Central memory CD8-positive, alpha-beta T cell (primary cell): ENCODE data around the gene YPEL2.
"Not testable (repeated sequence)": the region's sequence is repeated elsewhere in the genome, so short reads cannot be mapped to it uniquely, and the experiment has no call there.

ENCODE experiments used
- ATAC-seq: fragments of 150-1000 bp; cut with Tn5 transposase; replicated peaks from 2 replicates; pipeline ENCODE4 v1.10.0; 2022; ENCODE audit warnings: mild to moderate bottlenecking, moderate FRiP score, moderate number of reproducible peaks; ENCODE audit not compliant: poor library complexity, severe bottlenecking; ENCODE audit errors: extremely low read depth
- DNase-seq, 2 donors: peaks; one replicate each; pipeline ENCODE4 v3.0.0; 2021; ENCODE audit warnings: low spot score in 2 of 2
- H3K27ac Mint-ChIP-seq: one replicate; pipeline ENCODE4 v1.8.0; 2022; ENCODE audit warnings: low read depth, mild to moderate bottlenecking, moderate library complexity, mixed read lengths
- H3K27me3 Mint-ChIP-seq: one replicate; pipeline ENCODE4 v1.8.0; 2022; ENCODE audit warnings: mixed read lengths
- H3K36me3 Mint-ChIP-seq: one replicate; pipeline ENCODE4 v1.8.0; 2022; ENCODE audit warnings: mild to moderate bottlenecking, moderate library complexity, mixed read lengths; ENCODE audit not compliant: insufficient read depth
- H3K4me1 Mint-ChIP-seq: one replicate; pipeline ENCODE4 v1.8.0; 2022; ENCODE audit warnings: mixed read lengths
- H3K4me3 Mint-ChIP-seq: one replicate; pipeline ENCODE4 v1.8.0; 2022; ENCODE audit warnings: mild to moderate bottlenecking, moderate library complexity, mixed read lengths
- H3K9me3 Mint-ChIP-seq: one replicate; pipeline ENCODE4 v1.8.0; 2022; ENCODE audit warnings: mixed read lengths

The YPEL2 gene

DNA sequence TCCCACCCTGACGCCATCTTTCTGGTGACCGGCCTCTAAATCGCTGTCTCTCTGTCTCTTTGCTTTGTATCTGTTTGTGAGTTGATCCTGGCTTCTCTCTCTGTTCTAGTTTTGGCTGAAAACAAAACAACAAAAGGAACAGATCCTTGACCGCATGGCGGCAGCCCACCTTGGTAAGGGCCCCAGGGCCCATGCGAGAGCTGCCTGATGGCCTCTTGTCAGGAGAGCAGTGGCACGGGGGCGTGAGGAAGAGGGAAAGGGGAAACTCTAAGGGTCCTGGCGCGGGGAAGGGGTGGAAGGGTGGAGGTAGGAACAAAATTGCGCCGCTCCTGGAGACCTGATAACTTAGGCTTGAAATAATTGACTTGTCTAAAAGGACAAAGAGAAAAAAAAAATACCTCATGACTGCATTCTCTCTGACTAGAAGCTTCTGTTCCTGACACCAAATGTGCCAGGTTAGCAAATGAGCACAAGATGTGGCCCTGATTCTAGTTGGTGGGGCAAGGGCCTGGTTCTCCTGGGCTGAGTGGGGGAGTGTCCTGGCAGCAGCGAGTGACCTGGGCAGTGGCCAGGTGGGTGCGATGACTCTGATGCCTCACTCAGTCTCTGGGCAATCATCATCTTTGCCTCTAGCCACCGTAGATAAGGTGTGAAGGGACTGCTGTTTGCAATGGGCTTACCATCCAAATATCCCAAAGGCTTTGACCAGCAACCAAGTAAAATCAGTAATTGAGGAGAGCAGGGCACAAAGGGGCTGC is 66.0 kb downstream of the YPEL2 start:
- peaks cover 17% of the 10 kb centered on the region for H3K36me3 Mint-ChIP-seq
- no peaks in the 10 kb centered on the region for H3K9me3 Mint-ChIP-seq
- H3K27me3 Mint-ChIP-seq, result no peaks in the 10 kb centered on the region
- H3K4me3 Mint-ChIP-seq, result no peak overlapping the region
- H3K4me1 Mint-ChIP-seq, result no peaks in the 10 kb centered on the region
- DNase-seq (no peak), ATAC-seq (no peak)
- H3K27ac Mint-ChIP-seq, result no peak overlapping the region

DNA sequence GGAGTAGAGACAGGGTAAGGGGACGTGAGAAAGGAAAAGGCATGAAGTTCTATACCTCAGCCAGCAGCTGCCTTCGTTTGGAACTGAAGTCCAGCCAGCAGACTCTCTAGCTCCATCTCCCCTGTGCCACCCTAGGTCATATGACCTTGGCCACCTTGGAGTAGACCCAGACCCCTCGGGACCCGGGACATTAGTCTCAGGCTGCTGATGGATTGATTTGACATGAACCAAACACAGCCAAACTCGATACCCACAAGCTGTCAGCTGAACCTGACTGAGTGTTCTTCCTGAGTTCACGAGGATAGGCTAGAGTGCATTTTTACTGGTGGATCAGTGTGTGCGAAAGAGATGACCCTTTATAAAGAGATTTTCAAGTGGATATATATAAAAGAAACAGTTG is 68.5 kb downstream of the YPEL2 start:
- Mint-ChIP-seq H3K9me3 (no peaks in the 10 kb centered on the region), H3K27ac (no peak overlapping the region), H3K4me1 (no peaks in the 10 kb centered on the region), H3K36me3 (peaks cover 18% of the 10 kb centered on the region), H3K4me3 (no peak overlapping the region), H3K27me3 (no peaks in the 10 kb centered on the region)
- DNase-seq (no peak), ATAC-seq (no peak)

DNA sequence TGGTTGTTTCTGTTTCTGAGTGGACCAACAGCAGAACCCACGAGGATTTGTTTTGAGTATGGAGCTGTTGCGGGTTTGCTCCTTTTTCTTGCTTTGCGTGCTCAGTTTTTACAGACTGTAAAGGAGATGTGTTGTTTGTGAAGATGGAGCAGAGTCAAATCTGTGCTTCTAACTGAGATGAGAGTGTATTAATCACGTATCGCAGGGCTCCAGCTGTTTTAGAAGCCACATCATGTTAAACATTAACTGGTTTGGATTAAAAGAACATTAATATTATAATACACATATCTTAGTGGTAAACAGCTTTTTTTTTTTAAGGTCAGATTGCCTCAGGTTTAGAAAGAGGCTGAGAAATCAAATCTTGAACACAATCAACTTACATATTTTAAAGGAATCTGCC is 69.4 kb downstream of the YPEL2 start:
- DNase-seq, result no peak
- H3K27ac Mint-ChIP-seq, result no peak overlapping the region
- no peak overlapping the region for H3K4me3 Mint-ChIP-seq
- ATAC-seq, result no peak
- H3K4me1 Mint-ChIP-seq, result no peaks in the 10 kb centered on the region
- peaks cover 16% of the 10 kb centered on the region for H3K36me3 Mint-ChIP-seq
- no peaks in the 10 kb centered on the region for H3K27me3 Mint-ChIP-seq
- no peaks in the 10 kb centered on the region for H3K9me3 Mint-ChIP-seq

DNA sequence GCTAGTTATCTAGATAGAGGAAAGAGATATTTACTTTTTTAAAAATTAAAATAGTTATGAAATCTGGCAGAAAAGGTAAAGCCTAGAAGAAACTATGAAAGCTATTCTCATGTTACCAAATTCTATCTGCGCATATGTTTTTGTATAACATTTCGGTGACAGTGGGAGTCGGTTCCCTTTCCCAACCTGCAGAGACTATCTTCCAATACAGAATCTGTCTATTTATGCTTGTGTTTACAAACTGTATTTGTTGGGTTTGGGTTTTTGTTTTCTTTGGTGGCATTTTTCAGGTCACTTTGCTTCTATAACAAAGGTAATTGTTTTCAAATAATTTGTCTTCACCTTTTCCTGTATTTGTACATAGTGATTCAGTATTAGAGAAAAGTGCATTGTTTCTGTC is 69.8 kb downstream of the YPEL2 start:
- Mint-ChIP-seq H3K27me3 (no peaks in the 10 kb centered on the region), H3K9me3 (no peaks in the 10 kb centered on the region), H3K4me1 (no peaks in the 10 kb centered on the region), H3K27ac (no peak overlapping the region), H3K36me3 (peaks cover 16% of the 10 kb centered on the region), H3K4me3 (no peak overlapping the region)
- no peak for ATAC-seq
- no peak for DNase-seq

DNA sequence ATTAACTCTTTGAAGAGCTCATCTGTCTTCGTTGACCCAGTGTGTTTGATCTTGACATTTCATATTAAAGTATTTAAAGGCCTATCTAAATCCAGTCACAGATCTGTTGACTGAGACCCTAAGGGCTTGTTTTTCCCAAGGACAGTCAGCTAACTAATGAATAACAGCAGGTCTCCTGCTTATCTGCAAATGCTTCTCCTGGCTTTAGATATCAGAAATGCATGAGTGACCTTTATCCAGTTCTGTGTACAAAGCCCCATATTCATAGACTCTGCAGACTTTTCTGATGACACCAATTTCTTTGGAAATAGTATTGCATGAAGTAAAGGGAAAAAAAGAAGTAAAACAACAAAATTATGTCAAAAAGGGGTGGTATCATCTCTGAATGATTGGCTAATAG is 70.3 kb downstream of the YPEL2 start:
- Mint-ChIP-seq H3K27ac (no peak overlapping the region), H3K36me3 (peaks cover 15% of the 10 kb centered on the region), H3K9me3 (no peaks in the 10 kb centered on the region), H3K4me1 (no peaks in the 10 kb centered on the region), H3K4me3 (no peak overlapping the region), H3K27me3 (no peaks in the 10 kb centered on the region)
- no peak for ATAC-seq
- DNase-seq, result no peak

DNA sequence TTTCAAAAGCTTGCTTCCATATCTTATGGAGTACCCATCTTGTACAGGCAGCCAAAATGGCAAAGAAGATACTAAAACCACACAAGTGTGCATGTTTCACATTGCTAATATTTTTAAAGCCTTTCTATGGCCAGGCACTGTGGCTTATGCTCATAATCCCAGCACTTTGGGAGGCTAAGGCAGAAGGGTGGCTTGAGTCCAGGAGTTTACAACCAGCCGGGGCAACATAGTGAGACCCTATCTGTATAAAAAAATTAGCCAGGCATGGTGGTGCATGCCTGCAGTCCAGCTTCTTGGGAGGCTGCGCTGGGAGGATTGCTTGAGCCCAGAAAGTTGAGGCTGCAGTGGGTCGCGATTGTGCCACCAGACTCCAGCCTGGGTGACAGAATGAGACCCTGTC is 71.3 kb downstream of the YPEL2 start:
- no peak overlapping the region for H3K27ac Mint-ChIP-seq

DNA sequence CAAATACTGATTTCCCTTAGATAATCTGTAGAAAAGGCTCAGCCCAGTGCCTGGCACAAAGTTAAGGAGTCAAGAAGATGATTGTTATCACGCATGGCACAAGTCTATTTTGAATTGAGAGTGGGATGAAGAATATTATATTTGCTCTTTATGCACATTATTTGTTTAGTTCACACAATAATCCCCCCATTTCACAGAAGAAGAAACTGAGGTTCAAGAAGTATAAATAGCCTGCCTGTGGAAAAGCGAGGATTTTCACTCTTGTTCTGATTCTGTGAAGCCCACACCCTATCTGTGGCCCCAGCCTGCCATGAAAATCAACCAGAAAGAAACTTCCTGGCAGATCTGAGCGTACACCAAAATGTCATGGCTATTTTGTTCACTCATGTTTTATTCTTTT is 73.0 kb downstream of the YPEL2 start:
- Mint-ChIP-seq H3K4me3 (no peak overlapping the region), H3K9me3 (no peaks in the 10 kb centered on the region), H3K27me3 (no peaks in the 10 kb centered on the region), H3K27ac (no peak overlapping the region), H3K36me3 (peaks cover 11% of the 10 kb centered on the region), H3K4me1 (no peaks in the 10 kb centered on the region)
- ATAC-seq (no peak), DNase-seq (no peak)

More for the DNA sequence above, 71.3 kb downstream of the YPEL2 start:
- no peak for ATAC-seq
- no peaks in the 10 kb centered on the region for H3K4me1 Mint-ChIP-seq
- no peak for DNase-seq
- no peaks in the 10 kb centered on the region for H3K9me3 Mint-ChIP-seq
- H3K27me3 Mint-ChIP-seq, result no peaks in the 10 kb centered on the region
- peaks cover 11% of the 10 kb centered on the region for H3K36me3 Mint-ChIP-seq
- H3K4me3 Mint-ChIP-seq, result no peak overlapping the region

DNA sequence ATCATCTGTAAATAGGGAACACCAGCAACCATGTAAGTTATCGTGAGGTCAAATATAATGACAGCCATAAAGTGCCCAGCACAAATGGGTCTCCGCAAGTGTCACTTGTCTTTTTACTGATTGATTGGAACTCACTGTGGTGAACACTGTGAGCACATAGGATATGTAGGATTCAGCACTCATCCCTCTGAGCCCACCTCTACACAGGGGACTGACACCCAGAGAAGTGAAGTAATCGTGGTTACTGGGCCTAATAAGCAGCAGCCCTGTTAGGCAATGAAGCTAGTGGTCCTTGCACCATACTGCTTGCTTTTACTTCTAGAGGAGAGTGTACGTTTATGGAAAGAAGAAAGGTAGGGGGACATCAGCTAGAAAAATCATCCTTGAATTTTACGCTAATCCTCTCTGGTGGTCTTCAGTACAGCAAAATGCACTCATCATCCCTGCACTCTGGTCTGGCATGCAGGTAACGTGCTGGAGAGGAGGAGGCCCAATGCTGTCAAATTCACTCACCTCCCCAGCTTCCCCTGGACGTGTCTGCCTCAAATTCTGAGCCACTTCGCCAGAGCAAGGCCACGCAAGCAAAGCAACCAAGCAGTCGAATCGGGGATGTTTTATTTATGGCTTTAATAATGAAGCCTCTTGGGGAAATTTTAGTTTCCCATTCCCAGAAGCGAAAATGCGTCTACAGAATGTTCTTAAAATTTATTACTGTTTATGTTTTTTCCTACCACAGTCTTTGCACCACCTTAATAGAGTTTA is 74.7 kb downstream of the YPEL2 start:
- H3K4me3 Mint-ChIP-seq, result no peak overlapping the region
- H3K4me1 Mint-ChIP-seq, result no peaks in the 10 kb centered on the region
- H3K9me3 Mint-ChIP-seq, result no peaks in the 10 kb centered on the region
- ATAC-seq (no peak), DNase-seq (no peak)
- no peaks in the 10 kb centered on the region for H3K27me3 Mint-ChIP-seq
- peaks cover 11% of the 10 kb centered on the region for H3K36me3 Mint-ChIP-seq
- H3K27ac Mint-ChIP-seq, result no peak overlapping the region

DNA sequence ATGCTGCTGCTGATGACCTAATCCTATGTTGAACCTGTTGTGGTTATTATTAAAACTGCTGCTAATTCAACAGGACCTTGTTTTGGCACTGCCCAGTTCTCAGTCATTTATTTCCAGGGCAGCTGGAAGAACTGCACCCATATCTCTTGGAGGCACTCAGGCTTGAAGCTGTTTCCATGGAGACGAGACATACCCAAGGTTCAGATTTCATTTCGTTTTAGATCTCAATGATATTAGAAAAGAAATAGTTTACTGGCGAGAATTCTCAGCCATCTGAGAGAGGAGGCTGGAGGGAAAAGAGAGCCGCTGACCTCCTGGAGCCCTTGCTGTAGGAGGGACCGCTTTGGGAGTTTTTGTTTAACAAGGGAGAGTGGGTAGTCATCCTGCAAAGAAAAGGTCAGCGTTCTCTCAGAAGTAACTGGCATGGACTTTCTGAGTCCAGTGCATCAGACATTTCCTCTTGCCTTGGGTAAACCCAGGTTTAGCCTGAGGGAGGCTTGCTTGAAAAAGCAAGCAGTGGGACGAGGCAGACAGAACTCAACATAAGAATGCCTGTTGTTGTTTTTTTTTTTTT is 75.4 kb downstream of the YPEL2 start:
- H3K27me3 Mint-ChIP-seq, result no peaks in the 10 kb centered on the region
- no peak overlapping the region for H3K4me3 Mint-ChIP-seq
- no peak for ATAC-seq
- no peaks in the 10 kb centered on the region for H3K4me1 Mint-ChIP-seq
- no peak for DNase-seq
- peaks cover 11% of the 10 kb centered on the region for H3K36me3 Mint-ChIP-seq
- H3K27ac Mint-ChIP-seq, result no peak overlapping the region
- no peaks in the 10 kb centered on the region for H3K9me3 Mint-ChIP-seq

DNA sequence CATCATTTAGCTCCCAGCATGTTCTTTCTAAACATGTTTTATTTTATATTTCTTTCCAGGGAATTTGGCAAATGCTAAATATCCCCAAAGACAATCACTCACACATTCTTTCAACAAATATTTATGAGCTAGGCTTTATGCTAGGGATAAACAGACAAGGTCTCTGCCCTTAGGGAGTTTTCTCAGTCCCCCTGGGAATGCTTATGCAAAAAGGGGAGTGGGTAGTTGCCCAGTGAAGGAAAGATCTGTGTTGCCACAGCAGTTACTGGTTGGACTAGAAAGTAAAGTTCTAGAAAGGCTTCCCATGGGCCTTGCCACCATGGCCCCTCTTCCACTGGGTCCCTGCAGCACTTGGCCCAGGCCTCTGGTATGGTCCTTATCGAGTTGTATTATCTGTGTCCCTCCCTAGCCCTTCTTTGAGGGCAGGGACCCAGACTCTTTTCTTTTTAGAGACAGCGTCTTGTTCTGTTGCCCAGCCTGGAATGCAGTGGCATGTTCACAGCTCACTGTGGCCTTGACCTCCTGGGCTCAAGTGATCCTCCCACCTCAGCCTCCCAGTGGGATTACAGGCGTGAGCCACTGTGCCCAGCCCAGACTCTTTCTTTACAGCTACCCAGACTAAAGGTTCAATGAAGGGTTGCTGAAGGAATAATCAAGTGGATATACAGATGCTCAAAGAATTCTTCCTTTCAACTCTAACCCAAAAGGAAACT is 78.0 kb downstream of the YPEL2 start:
- no peak overlapping the region for H3K27ac Mint-ChIP-seq
- no peaks in the 10 kb centered on the region for H3K9me3 Mint-ChIP-seq

DNA sequence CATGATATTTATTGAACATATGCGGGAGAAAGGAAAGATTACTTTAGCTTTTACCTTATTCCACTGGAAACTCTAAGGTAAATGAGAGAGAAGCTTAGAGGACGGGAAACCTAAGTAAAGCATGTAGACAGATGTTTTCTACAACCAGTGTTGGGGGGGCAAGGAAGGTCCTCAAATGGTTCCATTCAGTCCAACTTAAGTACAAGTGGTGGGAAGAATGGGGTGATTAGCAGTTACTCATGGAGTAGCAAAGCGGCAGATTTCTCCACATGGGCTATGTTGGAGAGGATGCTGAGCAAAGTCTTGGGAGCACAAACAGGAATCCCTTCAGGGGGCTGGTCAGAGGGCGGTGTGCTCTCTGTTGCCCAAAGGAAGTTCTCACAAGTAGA is 78.6 kb downstream of the YPEL2 start:
- DNase-seq (no peak), ATAC-seq (no peak)
- H3K4me3 Mint-ChIP-seq, result no peak overlapping the region
- H3K27me3 Mint-ChIP-seq, result no peaks in the 10 kb centered on the region
- no peak overlapping the region for H3K27ac Mint-ChIP-seq
- no peaks in the 10 kb centered on the region for H3K9me3 Mint-ChIP-seq
- H3K4me1 Mint-ChIP-seq, result no peaks in the 10 kb centered on the region
- H3K36me3 Mint-ChIP-seq, result peaks cover 4% of the 10 kb centered on the region

More for the DNA sequence above, 78.0 kb downstream of the YPEL2 start:
- H3K36me3 Mint-ChIP-seq, result peaks cover 8% of the 10 kb centered on the region
- no peak for DNase-seq
- H3K4me3 Mint-ChIP-seq, result no peak overlapping the region
- ATAC-seq, result no peak
- H3K27me3 Mint-ChIP-seq, result no peaks in the 10 kb centered on the region
- no peaks in the 10 kb centered on the region for H3K4me1 Mint-ChIP-seq

DNA sequence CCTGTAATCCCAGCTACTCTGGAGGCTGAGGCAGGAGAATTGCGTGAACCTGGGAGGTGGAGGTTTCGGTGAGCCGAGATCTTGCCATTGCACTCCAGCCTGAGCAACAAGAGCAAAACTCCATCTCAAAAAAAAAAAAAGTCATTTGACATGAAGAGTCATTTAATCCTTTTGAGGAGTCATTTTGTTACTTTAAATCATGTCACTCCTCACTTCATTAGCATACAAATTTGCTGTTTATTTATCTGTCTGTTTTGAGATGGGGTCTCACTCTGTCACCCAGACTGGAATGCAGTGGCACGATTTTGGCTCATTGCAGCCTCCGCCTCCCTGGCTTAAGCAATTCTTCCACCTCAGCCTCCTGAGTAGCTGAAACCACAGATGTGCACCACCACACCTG is 81.0 kb downstream of the YPEL2 start:
- not testable (repeated sequence) for H3K4me1 Mint-ChIP-seq, ATAC-seq, H3K4me3 Mint-ChIP-seq, H3K36me3 Mint-ChIP-seq, DNase-seq, H3K27me3 Mint-ChIP-seq, H3K27ac Mint-ChIP-seq, H3K9me3 Mint-ChIP-seq
